K562 (cell line): ENCODE results near the gene FBXL13.

Experiments used
- CC2D1A ChIP-seq: fragments of 450-650 bp; IDR thresholded peaks from 2 replicates; pipeline ENCODE4 v1.6.1; 2017; ENCODE audit warnings: mild to moderate bottlenecking
- CHD2 ChIP-seq: IDR thresholded peaks from 2 replicates; pipeline ENCODE4 v1.6.1; 2011; ENCODE audit warnings: low read depth, low read length
- CTCF ChIP-seq, 3 experiments: IDR thresholded peaks in 2 of 3; conservative IDR thresholded peaks in 1 of 3; 2 replicates each; pipeline ENCODE4 v1.5.1; 2011 to 2012; ENCODE audit warnings: low read length in 3 of 3, mild to moderate bottlenecking in 3 of 3, control low read depth in 2 of 3, improper control_type of control experiment in 1 of 3, inconsistent platforms in 1 of 3, low read depth in 1 of 3, mixed read lengths in 1 of 3, moderate library complexity in 1 of 3; ENCODE audit not compliant: insufficient read depth in 2 of 3
- HSF4 ChIP-seq: fragments of 250-450 bp; sonication (Bioruptor Pico); IDR thresholded peaks from 2 replicates; pipeline ENCODE4 v2.1.2; 2022; ENCODE audit warnings: mild to moderate bottlenecking, moderate library complexity, borderline replicate concordance
- L3MBTL2 ChIP-seq: fragments of 450-650 bp; IDR thresholded peaks from 2 replicates; pipeline ENCODE4 v1.6.1; 2016; ENCODE audit warnings: mild to moderate bottlenecking, moderate library complexity
- MTA3 ChIP-seq: fragments of 450-650 bp; formaldehyde crosslinking; IDR thresholded peaks from 2 replicates; pipeline ENCODE4 v1.6.1; 2017; ENCODE audit warnings: mild to moderate bottlenecking, borderline replicate concordance
- NR2C2 ChIP-seq, 2 experiments: fragments of 200-800 bp in 1 of 2; sonication (Bioruptor generic) in 1 of 2; sonication (generic) in 1 of 2; formaldehyde crosslinking in 1 of 2; IDR thresholded peaks; 2 replicates each; pipeline versions ENCODE4 v1.6.1 to v1.8.0; 2016 to 2022; ENCODE audit warnings: mild to moderate bottlenecking in 1 of 2, missing compliant biosample characterization in 1 of 2, missing genetic modification characterization in 1 of 2, missing genetic modification reagents in 1 of 2
- NRF1 ChIP-seq, 2 experiments: fragments of 450-650 bp; IDR thresholded peaks in 1 of 2; conservative IDR thresholded peaks in 1 of 2; 2 replicates each; pipeline ENCODE4 v1.6.1; 2014; ENCODE audit warnings: mild to moderate bottlenecking in 2 of 2
- RCOR1 ChIP-seq, 2 experiments: IDR thresholded peaks; 2 replicates each; pipeline ENCODE4 v1.6.1; 2012; ENCODE audit warnings: low read depth in 2 of 2, low read length in 2 of 2, borderline replicate concordance in 1 of 2, improper control_type of control experiment in 1 of 2
- ZNF277 ChIP-seq: fragments of 250-450 bp; sonication (Bioruptor Pico); IDR thresholded peaks from 2 replicates; pipeline ENCODE4 v1.8.0; 2022; ENCODE audit warnings: inconsistent platforms, mild to moderate bottlenecking, moderate library complexity, borderline replicate concordance
- ZSCAN29 ChIP-seq: fragments of 450-650 bp; IDR thresholded peaks from 2 replicates; pipeline ENCODE4 v1.6.1; 2017
- TF ChIP-seq, protein P1 (sequence below), 2 experiments: fragments of 450-650 bp in 1 of 2; IDR thresholded peaks; 2 replicates each; pipeline ENCODE4 v1.6.1; 2011 to 2017; ENCODE audit warnings: low read depth in 2 of 2, antibody characterized with exemption in 1 of 2, borderline replicate concordance in 1 of 2, low read length in 1 of 2, mild to moderate bottlenecking in 1 of 2, mixed read lengths in 1 of 2; ENCODE audit not compliant: control insufficient read depth in 1 of 2

DNA sequence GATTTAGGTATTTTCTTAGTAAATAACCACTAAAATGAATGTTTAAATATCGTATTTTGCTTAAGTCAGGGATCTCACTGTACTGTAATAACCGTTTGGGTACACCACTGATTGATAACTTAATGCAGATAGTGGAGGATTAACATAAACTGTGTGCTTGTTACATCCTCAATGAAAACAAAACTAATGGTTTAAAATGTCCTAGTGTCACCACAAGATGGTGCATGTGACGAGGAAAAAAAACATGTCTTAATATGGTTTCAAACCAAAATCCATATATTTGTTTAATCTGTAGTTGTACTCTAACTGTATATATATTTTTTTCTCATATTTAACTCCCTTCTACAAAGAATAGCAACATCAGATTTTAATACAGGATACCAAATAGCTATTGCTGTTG lies 19.5 kb upstream of the FBXL13 start:
- TF ChIP-seq NR2C2 (CRISPR knock-in tag; IDR thresholded peaks at IDR 0.05), result no peak
- no peak for TF ChIP-seq NR2C2 (tag; IDR thresholded peaks at IDR 0.05)
- no peak for TF ChIP-seq NRF1 (conservative IDR thresholded peaks at IDR 0.05 in 1 of 2, IDR thresholded peaks at IDR 0.05 in 1 of 2)
- TF ChIP-seq, protein P1, sequence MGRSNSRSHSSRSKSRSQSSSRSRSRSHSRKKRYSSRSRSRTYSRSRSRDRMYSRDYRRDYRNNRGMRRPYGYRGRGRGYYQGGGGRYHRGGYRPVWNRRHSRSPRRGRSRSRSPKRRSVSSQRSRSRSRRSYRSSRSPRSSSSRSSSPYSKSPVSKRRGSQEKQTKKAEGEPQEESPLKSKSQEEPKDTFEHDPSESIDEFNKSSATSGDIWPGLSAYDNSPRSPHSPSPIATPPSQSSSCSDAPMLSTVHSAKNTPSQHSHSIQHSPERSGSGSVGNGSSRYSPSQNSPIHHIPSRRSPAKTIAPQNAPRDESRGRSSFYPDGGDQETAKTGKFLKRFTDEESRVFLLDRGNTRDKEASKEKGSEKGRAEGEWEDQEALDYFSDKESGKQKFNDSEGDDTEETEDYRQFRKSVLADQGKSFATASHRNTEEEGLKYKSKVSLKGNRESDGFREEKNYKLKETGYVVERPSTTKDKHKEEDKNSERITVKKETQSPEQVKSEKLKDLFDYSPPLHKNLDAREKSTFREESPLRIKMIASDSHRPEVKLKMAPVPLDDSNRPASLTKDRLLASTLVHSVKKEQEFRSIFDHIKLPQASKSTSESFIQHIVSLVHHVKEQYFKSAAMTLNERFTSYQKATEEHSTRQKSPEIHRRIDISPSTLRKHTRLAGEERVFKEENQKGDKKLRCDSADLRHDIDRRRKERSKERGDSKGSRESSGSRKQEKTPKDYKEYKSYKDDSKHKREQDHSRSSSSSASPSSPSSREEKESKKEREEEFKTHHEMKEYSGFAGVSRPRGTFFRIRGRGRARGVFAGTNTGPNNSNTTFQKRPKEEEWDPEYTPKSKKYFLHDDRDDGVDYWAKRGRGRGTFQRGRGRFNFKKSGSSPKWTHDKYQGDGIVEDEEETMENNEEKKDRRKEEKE (IDR thresholded peaks at IDR 0.05; ENCODE audit: borderline replicate concordance in 1 of 2, control insufficient read depth in 1 of 2, low read depth in 2 of 2, low read length in 1 of 2), result no peak
- TF ChIP-seq HSF4 (CRISPR knock-in tag), result no peak
- TF ChIP-seq CC2D1A, result no peak
- TF ChIP-seq MTA3, result no peak
- peak in 1 of 3 experiments; percentile 52; a peak in 2 of 6 replicates for TF ChIP-seq CTCF (IDR thresholded peaks at IDR 0.05 in 2 of 3, conservative IDR thresholded peaks at IDR 0.05 in 1 of 3; ENCODE audit: insufficient read depth in 2 of 3, low read depth in 1 of 3, low read length in 3 of 3)
- TF ChIP-seq CHD2, result no peak
- no peak for TF ChIP-seq ZNF277 (CRISPR knock-in tag)
- no peak for TF ChIP-seq RCOR1 (IDR thresholded peaks at IDR 0.05; ENCODE audit: borderline replicate concordance in 1 of 2, low read depth in 2 of 2, low read length in 2 of 2)
- TF ChIP-seq ZSCAN29, result no peak
- no peak for TF ChIP-seq L3MBTL2
